Endothelial cell of umbilical vein (primary cell): ENCODE data around the gene INHBE. TPM values are rescaled to one million over a fixed set of nuclear protein-coding genes. Genes with fewer than 3 reads are reported as not detected.

Source experiments
- BruUV-seq: library from RNA; stranded (reverse); fragments of 400-500 nt; replicated peaks from 2 replicates; lab custom pipeline; 2021; lab: Mats Ljungman, UMichigan
- CTCF ChIA-PET: fragments of 300-600, 350-600 bp; sonication (Branson Sonifier 250); formaldehyde crosslinking; loops from one replicate; lab custom pipeline; 2021; ENCODE audit warnings: antibody characterized with exemption, inconsistent platforms; lab: Charles Lee
- POLR2A ChIA-PET: fragments of 300-600, 350-600 bp; sonication (Branson Sonifier 250); formaldehyde crosslinking; loops from one replicate; lab custom pipeline; 2021; ENCODE audit warnings: antibody characterized with exemption, inconsistent platforms; lab: Charles Lee
- DNase-seq: peaks from one replicate; pipeline ENCODE4 v3.0.0-alpha.2; 2011; ENCODE audit warnings: low read depth, low spot score
- FAIRE-seq: peaks from 2 replicates; lab custom pipeline; 2011; peaks lifted over from hg19 to GRCh38; lab: Jason Lieb, UNC
- H2AFZ ChIP-seq: 2 replicates; pipeline ENCODE4 v1.6.0; 2012; ENCODE audit warnings: low read depth, low read length, control low read depth, inconsistent platforms
- H3K27ac ChIP-seq: 2 replicates; pipeline ENCODE4 v1.5.1; 2011; ENCODE audit warnings: low read depth, mild to moderate bottlenecking, control low read depth, low read length, moderate library complexity; ENCODE audit not compliant: insufficient read depth
- H3K27me3 ChIP-seq, 2 experiments: 2 replicates each; pipeline versions ENCODE4 v1.6.0 to v1.6.1; 2011; ENCODE audit warnings: low read length in 2 of 2, mixed read lengths in 1 of 2; ENCODE audit not compliant: control insufficient read depth in 2 of 2, insufficient read depth in 2 of 2
- H3K36me3 ChIP-seq, 2 experiments: 2 replicates in 1 of 2; 3 replicates in 1 of 2; pipeline ENCODE4 v1.5.1; 2011; ENCODE audit warnings: low read length in 2 of 2, mild to moderate bottlenecking in 1 of 2, moderate library complexity in 1 of 2; ENCODE audit not compliant: control insufficient read depth in 2 of 2, insufficient read depth in 2 of 2; ENCODE audit errors: extremely low read depth in 1 of 2
- H3K4me1 ChIP-seq: 3 replicates; pipeline ENCODE4 v1.5.1; 2011; ENCODE audit warnings: mild to moderate bottlenecking, low read length; ENCODE audit not compliant: control insufficient read depth, insufficient read depth; ENCODE audit errors: extremely low read depth
- H3K4me2 ChIP-seq: 2 replicates; pipeline ENCODE4 v1.6.1; 2011; ENCODE audit warnings: low read length, control low read depth, mixed read lengths; ENCODE audit not compliant: insufficient read depth
- H3K4me3 ChIP-seq, 3 experiments: fragments of 200-600 bp in 1 of 3; sonication (generic), shearing (Covaris generic) in 1 of 3; replicated peaks in 1 of 3; 2 replicates each; pipeline ENCODE4 v1.5.1; 2011 to 2016; ENCODE audit warnings: control low read depth in 3 of 3, low read length in 3 of 3, mild to moderate bottlenecking in 2 of 3, inconsistent platforms in 1 of 3, low read depth in 1 of 3, moderate library complexity in 1 of 3; ENCODE audit not compliant: insufficient read depth in 1 of 3
- H3K79me2 ChIP-seq: 2 replicates; pipeline ENCODE4 v1.6.0; 2012; ENCODE audit warnings: low read length, inconsistent platforms; ENCODE audit not compliant: control insufficient read depth, insufficient read depth
- H3K9ac ChIP-seq: replicated peaks from 2 replicates; pipeline ENCODE3; 2011; ENCODE audit warnings: low read length, control low read depth; ENCODE audit not compliant: insufficient read depth; ENCODE audit errors: extremely low read depth
- H3K9me1 ChIP-seq: replicated peaks from 3 replicates; pipeline ENCODE4 v1.6.0; 2011; ENCODE audit warnings: mild to moderate bottlenecking, low read length; ENCODE audit not compliant: control insufficient read depth, insufficient read depth; ENCODE audit errors: extremely low read depth
- H3K9me3 ChIP-seq: replicated peaks from 2 replicates; pipeline ENCODE4 v1.5.1; 2012; ENCODE audit warnings: low read length, inconsistent platforms; ENCODE audit not compliant: control insufficient read depth, insufficient read depth
- H4K20me1 ChIP-seq: replicated peaks from 2 replicates; pipeline ENCODE3; 2011; ENCODE audit warnings: mild to moderate bottlenecking, low read length; ENCODE audit not compliant: control insufficient read depth, insufficient read depth; ENCODE audit errors: extremely low read depth
- CTCF ChIP-seq, 2 donors: IDR thresholded peaks; 1 replicate in 1 of 2; 2 replicates in 1 of 2; pipeline ENCODE4 v1.5.1; 2011; ENCODE audit warnings: low read length in 2 of 2, mild to moderate bottlenecking in 2 of 2, moderate library complexity in 2 of 2, control low read depth in 1 of 2, inconsistent platforms in 1 of 2, low read depth in 1 of 2; ENCODE audit not compliant: insufficient read depth in 1 of 2; ENCODE audit errors: extremely low read depth in 1 of 2
- EZH2 ChIP-seq: IDR thresholded peaks from 2 replicates; pipeline ENCODE4 v1.6.1; 2012; ENCODE audit warnings: borderline replicate concordance, low read depth, mild to moderate bottlenecking, moderate library complexity, low read length, inconsistent platforms; ENCODE audit not compliant: severe bottlenecking
- FOS ChIP-seq: IDR thresholded peaks from 2 replicates; pipeline ENCODE4 v1.6.1; 2011; ENCODE audit warnings: mild to moderate bottlenecking, low read length, moderate library complexity, borderline replicate concordance; ENCODE audit not compliant: insufficient read depth
- GATA2 ChIP-seq: IDR thresholded peaks from 2 replicates; pipeline ENCODE4 v1.7.0; 2011; ENCODE audit warnings: low read depth, mild to moderate bottlenecking, moderate library complexity, mixed read lengths, low read length; ENCODE audit not compliant: insufficient read length, insufficient read depth
- JUN ChIP-seq: IDR thresholded peaks from 2 replicates; pipeline ENCODE4 v1.6.1; 2011; ENCODE audit warnings: borderline replicate concordance, low read depth; ENCODE audit not compliant: insufficient read length, insufficient read depth
- MAX ChIP-seq: IDR thresholded peaks from 2 replicates; pipeline ENCODE4 v1.6.1; 2011; ENCODE audit not compliant: insufficient read depth, insufficient read length
- MYC ChIP-seq: IDR thresholded peaks from one replicate; pipeline ENCODE4 v1.6.1; 2011; ENCODE audit warnings: mild to moderate bottlenecking, low read depth, low read length
- POLR2A ChIP-seq: IDR thresholded peaks from 2 replicates; pipeline ENCODE4 v1.6.1; 2012; ENCODE audit warnings: low read depth, mild to moderate bottlenecking, control low read depth, low read length
- POLR2AphosphoS5 ChIP-seq: IDR thresholded peaks from 2 replicates; pipeline ENCODE4 v1.6.1; 2012; ENCODE audit warnings: low read depth, mild to moderate bottlenecking, control low read depth, low read length, moderate library complexity; ENCODE audit not compliant: insufficient read depth
- dilution Hi-C: fragments of 300-500 bp; cut with MboI; formaldehyde crosslinking; loops from one replicate; pipeline ENCODE4 v1.15.0; 2019; ENCODE audit warnings: low sequenced_read_pairs; ENCODE audit not compliant: extremely low pct_ligation_motif_present
- intact Hi-C: fragments of 100-400 bp; cut with micrococcal nuclease; formaldehyde crosslinking; loops from one replicate; pipeline ENCODE4 v1.10.0; 2022
- polyA plus RNA-seq, 4 experiments: library from polyadenylated mRNA; depleted of rRNA in 3 of 4; stranded (reverse) in 3 of 4; unstranded in 1 of 4; fragments of >200 nt; gene quantifications; 2 replicates each; pipeline versions ENCODE4 v1.2.1 to v1.2.3, GENCODE V29; 2011 to 2012; ENCODE audit warnings: missing spikeins in 1 of 4
- total RNA-seq: library from RNA; stranded (reverse); gene quantifications from 2 replicates; pipeline ENCODE4 v1.2.3, GENCODE V29; 2021

Gene INHBE
- total and polyA plus RNA-seq, 2 donors (not counting 3 experiments of a cell fraction or from before 2014, with no cell fraction given), result not detected

GRCh38 chr12:57483466-57483865 lies 28.4 kb downstream of the INHBE start:
- no peak overlapping the region for H3K4me2 ChIP-seq
- BruUV-seq, result no TSS peak
- CTCF ChIA-PET, result interaction anchor here (1.2 kb wide), 1 partner anchor 8 kb away, joined by 3 read pairs; no protein-coding TSS in a partner anchor

More at GRCh38 chr12:57483466-57483865, 28.4 kb downstream of the INHBE start:
- TF ChIP-seq POLR2A (no peak), MYC (no peak), JUN (no peak), MAX (no peak), GATA2 (no peak), POLR2AphosphoS5 (no peak), CTCF (IDR thresholded peaks at IDR 0.05; ENCODE audit: extremely low read depth in 1 of 2, insufficient read depth in 1 of 2, low read depth in 1 of 2, low read length in 2 of 2) (no peak), EZH2 (no peak), FOS (no peak)
- Histone ChIP-seq H3K4me3 (no peak overlapping the region), H3K9me3 (no peaks in the 10 kb centered on the region), H3K27ac (no peak overlapping the region), H4K20me1 (no peaks in the 10 kb centered on the region), H3K9ac (no peak overlapping the region), H2AFZ (no peak overlapping the region), H3K4me1 (peaks cover 7% of the 10 kb centered on the region), H3K79me2 (peaks cover 6% of the 10 kb centered on the region), H3K9me1 (no peaks in the 10 kb centered on the region), H3K36me3 (no peaks in the 10 kb centered on the region), H3K27me3 (peaks cover 5 to 6% of the 10 kb centered on the region in 2 experiments)
- POLR2A ChIA-PET, result no interaction called here
- DNase-seq (no peak), FAIRE-seq (no peak)
- intact Hi-C loops, result no loop called here
- dilution Hi-C loops, result no loop called here
